AG10803 (cell line): ENCODE measurements around the gene CCDC8.

Experiments
- DNase-seq: peaks from one replicate; pipeline ENCODE4 v3.0.0; 2010; ENCODE audit warnings: low read depth
- H3K4me3 ChIP-seq: 2 replicates; pipeline ENCODE4 v1.5.1; 2011; ENCODE audit warnings: mild to moderate bottlenecking, low read length, control low read depth
- TF ChIP-seq, protein P1 (sequence below): conservative IDR thresholded peaks from 2 replicates; pipeline ENCODE4 v1.5.1; 2011; ENCODE audit warnings: mild to moderate bottlenecking, low read length, control low read depth, inconsistent platforms

The CCDC8 gene

DNA sequence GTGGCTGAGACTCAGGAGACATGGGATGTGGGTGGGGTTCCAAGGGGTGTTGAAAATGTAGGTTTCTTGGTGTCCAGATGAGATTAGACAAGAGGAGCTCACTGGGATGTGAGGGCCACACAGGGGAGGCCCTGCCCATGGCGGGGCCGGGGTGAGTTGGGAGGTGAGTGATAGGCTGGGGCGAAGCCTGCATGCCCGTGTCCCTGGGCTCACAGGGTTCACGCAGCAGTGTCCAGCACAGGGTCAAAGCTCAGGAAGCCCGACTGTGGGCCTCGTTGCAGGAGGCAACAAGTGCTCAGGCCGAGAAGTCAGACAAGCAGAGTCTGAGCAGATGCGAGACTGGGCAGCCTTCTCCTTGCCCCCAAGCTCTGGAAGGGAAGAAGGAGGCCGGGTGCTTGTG, 27.2 kb downstream of the CCDC8 start:
- H3K4me3 ChIP-seq = no peak overlapping the region
- TF ChIP-seq, protein P1, sequence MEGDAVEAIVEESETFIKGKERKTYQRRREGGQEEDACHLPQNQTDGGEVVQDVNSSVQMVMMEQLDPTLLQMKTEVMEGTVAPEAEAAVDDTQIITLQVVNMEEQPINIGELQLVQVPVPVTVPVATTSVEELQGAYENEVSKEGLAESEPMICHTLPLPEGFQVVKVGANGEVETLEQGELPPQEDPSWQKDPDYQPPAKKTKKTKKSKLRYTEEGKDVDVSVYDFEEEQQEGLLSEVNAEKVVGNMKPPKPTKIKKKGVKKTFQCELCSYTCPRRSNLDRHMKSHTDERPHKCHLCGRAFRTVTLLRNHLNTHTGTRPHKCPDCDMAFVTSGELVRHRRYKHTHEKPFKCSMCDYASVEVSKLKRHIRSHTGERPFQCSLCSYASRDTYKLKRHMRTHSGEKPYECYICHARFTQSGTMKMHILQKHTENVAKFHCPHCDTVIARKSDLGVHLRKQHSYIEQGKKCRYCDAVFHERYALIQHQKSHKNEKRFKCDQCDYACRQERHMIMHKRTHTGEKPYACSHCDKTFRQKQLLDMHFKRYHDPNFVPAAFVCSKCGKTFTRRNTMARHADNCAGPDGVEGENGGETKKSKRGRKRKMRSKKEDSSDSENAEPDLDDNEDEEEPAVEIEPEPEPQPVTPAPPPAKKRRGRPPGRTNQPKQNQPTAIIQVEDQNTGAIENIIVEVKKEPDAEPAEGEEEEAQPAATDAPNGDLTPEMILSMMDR = no peak
- no peak for DNase-seq

DNA sequence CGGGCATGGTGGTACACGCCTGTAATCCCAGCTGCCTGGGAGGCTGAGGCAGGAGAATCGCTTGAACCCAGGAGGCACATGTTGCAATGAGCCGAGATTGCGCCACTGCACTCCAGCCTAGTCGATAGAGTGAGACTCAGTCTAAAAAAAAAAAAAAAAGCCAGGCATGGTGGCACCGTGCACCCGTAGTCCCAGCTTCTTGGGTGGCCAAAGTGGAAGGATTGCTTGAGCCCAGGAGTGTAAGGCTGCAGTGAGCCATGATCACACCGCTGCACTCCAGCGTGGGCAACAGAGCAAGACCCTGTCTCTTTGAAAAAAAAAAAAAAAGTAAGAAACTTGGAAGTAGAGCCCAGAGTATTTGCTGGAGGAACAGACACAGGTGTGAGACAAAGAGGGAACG, 27.7 kb downstream of the CCDC8 start:
- DNase-seq = no peak
- H3K4me3 ChIP-seq = no peak overlapping the region
- TF ChIP-seq, protein P1 = no peak

DNA sequence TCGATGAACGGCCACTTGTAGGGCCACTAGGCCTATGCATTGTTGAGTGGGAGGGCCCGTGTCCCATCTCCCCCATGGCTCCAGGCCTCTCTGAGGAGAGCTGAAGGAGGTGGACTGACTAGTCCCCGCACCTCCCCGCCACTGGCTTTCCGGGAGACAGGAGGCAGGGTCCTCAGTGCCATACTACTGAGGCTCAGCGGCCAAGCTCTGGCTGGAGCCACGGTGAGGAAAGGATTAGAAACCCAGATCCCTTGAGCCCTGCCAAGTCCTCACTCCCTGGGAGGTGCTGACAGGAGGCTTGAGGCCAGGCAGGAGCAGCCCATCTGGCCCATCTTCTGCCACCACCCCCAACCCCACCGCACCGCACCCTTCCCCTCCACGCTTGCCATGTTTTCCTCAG, 29.0 kb downstream of the CCDC8 start:
- DNase-seq = no peak
- no peak overlapping the region for H3K4me3 ChIP-seq
- TF ChIP-seq, protein P1 = no peak

DNA sequence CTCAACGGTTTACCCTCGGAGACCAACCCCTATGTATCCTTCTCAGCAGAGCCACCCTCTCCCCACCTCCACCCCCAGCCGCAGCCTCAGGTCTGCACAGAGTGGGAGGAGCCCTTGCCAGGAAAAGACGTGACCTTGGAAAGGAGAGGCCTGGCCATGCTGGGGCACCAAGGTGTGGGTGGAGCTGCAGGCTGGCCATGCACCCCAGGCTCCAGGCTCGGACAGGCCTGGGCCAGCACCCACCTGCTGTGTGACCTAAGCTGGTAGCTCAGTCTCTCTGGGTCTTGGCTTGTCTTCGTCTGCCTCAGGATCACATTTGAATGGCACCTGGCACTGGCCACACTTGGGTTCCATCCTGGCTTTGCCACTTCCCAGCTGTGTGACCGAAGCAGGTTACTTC, 29.5 kb downstream of the CCDC8 start:
- TF ChIP-seq, protein P1 = no peak
- no peak overlapping the region for H3K4me3 ChIP-seq
- no peak for DNase-seq

DNA sequence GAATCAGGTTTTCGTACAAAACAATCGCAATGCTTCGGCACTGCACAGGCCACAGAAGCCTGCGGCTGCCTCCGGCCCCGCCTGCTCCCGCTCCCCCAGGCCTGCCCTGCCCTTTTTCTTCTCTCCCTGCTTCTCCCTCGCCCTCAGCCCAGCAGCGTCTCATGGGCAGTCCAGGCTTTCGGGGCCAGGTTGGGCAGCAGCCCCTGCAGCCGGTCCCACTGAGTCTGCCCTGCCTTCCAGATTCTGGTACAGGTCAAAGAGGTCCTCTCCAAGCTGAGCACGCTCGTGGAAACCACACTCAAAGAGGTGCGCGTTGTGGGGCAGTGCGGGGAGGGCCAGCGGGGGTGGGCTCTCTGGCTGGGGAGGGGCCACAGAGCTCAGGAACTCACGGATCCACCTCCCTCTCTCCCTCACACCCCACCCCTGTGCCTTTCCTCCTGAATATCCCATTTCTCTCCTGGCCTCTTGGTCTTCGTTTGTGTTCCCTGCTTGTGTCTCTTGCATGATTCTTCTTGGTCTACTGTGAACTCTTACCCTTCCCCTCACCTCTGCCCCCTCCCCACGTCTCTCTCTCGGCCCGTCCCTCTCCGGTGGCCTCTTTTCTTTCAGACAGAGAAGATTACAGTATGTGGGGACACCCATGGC, 30.1 kb downstream of the CCDC8 start:
- no peak for DNase-seq
- H3K4me3 ChIP-seq = no peak overlapping the region
- TF ChIP-seq, protein P1 = no peak

DNA sequence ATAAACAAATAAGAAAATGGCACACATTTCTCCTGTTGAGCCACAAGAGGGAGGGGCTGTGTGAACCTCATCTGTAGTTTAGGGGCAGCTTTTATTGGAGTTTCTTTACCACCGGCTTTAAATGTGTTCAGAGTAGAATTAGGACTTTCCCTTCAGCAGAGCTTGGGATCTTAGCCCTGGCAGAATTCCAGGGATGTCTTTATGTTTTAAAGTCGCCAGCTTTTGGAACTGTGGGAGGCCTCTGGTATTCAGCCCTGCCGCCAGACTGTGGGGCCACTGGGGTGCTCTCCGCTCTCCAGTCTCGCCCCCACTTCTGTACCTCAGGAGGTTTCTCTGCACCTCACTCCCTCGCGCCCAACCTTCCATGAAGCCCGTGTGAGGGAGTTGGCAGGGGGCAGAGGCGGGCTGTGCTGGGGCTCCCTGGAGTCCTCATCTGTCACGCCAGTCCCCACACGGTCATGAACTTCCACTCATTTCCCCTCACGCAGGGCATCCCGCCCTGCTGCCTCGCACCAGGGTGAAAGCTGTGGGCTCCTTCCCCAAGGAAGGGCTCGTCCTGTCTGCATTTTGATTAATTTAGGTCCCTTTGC, 31.5 kb downstream of the CCDC8 start:
- TF ChIP-seq, protein P1 = no peak
- H3K4me3 ChIP-seq = no peak overlapping the region
- no peak for DNase-seq

DNA sequence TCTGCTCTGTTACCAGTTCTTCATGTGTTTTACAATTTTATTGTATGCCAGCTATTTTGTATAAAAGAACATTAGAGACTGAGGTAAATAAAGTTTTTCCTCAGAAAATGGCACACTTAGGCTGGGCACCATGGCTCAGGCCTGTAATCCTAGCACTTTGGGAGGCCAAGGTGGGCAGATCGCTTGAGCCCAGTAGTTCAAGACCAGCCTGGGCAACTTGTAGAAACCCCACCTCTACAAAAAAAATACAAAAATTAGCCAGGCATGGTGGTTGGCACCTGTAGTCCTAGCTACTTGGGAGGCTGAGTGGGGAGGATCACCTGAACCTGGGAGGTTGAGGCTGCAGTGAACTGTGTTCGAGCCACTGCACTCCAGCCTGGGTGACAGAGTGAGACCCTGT, 32.0 kb downstream of the CCDC8 start:
- H3K4me3 ChIP-seq = no peak overlapping the region
- TF ChIP-seq, protein P1 = no peak
- DNase-seq = no peak
